Smooth muscle cell (in vitro differentiated cells): ENCODE data around the gene SRGN. TPM values are rescaled to one million over a fixed set of nuclear protein-coding genes. Genes with fewer than 3 reads are reported as not detected.

Experiments used
- DNase-seq: peaks from one replicate; lab custom pipeline; 2025; ENCODE audit not compliant: unreplicated experiment; lab: John Stamatoyannopoulos, UW
- H2AFZ ChIP-seq: fragments of 200-600 bp; sonication (generic); 2 replicates; pipeline ENCODE4 v1.6.0; 2016; ENCODE audit warnings: antibody characterized with exemption, low read depth, mild to moderate bottlenecking
- H3F3A ChIP-seq: fragments of 200-600 bp; sonication (generic); 2 replicates; pipeline ENCODE4 v1.6.0; 2017; ENCODE audit warnings: antibody characterized with exemption, low read depth
- H3K27ac ChIP-seq: fragments of 200-600 bp; sonication (generic); 2 replicates; pipeline ENCODE4 v1.5.1; 2016; ENCODE audit warnings: low read depth, mild to moderate bottlenecking
- H3K27me3 ChIP-seq: fragments of 200-600 bp; sonication (generic); 2 replicates; pipeline ENCODE4 v1.6.1; 2016; ENCODE audit warnings: low read depth, mild to moderate bottlenecking
- H3K36me3 ChIP-seq: fragments of 200-600 bp; sonication (generic); 2 replicates; pipeline ENCODE4 v1.5.1; 2016; ENCODE audit warnings: low read depth
- H3K4me1 ChIP-seq: fragments of 200-600 bp; sonication (generic); 2 replicates; pipeline ENCODE4 v1.5.1; 2016; ENCODE audit warnings: low read depth
- H3K4me2 ChIP-seq: fragments of 200-600 bp; sonication (generic); 2 replicates; pipeline ENCODE4 v1.6.0; 2016; ENCODE audit warnings: mild to moderate bottlenecking
- H3K4me3 ChIP-seq: fragments of 200-600 bp; sonication (generic); 2 replicates; pipeline ENCODE4 v1.5.1; 2016; ENCODE audit warnings: mild to moderate bottlenecking
- H3K79me2 ChIP-seq: fragments of 200-600 bp; sonication (generic); 2 replicates; pipeline ENCODE4 v1.6.0; 2016; ENCODE audit warnings: low read depth, mild to moderate bottlenecking
- H3K9ac ChIP-seq: fragments of 200-600 bp; sonication (generic); 2 replicates; pipeline ENCODE4 v1.6.0; 2016; ENCODE audit warnings: low read depth
- H3K9me3 ChIP-seq: fragments of 200-600 bp; sonication (generic); replicated peaks from 2 replicates; pipeline ENCODE4 v1.5.1; 2016; ENCODE audit warnings: low read depth
- H4K20me1 ChIP-seq: fragments of 200-600 bp; sonication (generic); 2 replicates; pipeline ENCODE4 v1.6.0; 2016; ENCODE audit warnings: low read depth
- WGBS: methylation state at CpG from one replicate; pipeline ENCODE4 v1.1.7; 2016; ENCODE audit warnings: low lambda C conversion rate; 5-methylcytosine and 5-hydroxymethylcytosine counted together
- polyA plus RNA-seq: library from polyadenylated mRNA; unstranded; fragments of >200 nt; fragmentation: Nextera tagmentation; extraction: Ambion mirVana; gene quantifications from 2 replicates; pipeline ENCODE4 v1.2.1, GENCODE V29; 2016
- total RNA-seq: library from RNA; depleted of rRNA; stranded (reverse); fragments of >200 nt; gene quantifications from 2 replicates; pipeline ENCODE4 v1.2.3, GENCODE V29; 2014
- TF ChIP-seq, protein P1 (sequence below): fragments of 200-600 bp; sonication (generic); IDR thresholded peaks from 2 replicates; pipeline ENCODE4 v1.5.1; 2017; ENCODE audit warnings: borderline replicate concordance, mild to moderate bottlenecking, antibody characterized with exemption; ENCODE audit not compliant: insufficient read depth, poor library complexity, severe bottlenecking

SRGN gene
- total and polyA plus RNA-seq, 2 experiments from 2014 or later, result not detected

DNA sequence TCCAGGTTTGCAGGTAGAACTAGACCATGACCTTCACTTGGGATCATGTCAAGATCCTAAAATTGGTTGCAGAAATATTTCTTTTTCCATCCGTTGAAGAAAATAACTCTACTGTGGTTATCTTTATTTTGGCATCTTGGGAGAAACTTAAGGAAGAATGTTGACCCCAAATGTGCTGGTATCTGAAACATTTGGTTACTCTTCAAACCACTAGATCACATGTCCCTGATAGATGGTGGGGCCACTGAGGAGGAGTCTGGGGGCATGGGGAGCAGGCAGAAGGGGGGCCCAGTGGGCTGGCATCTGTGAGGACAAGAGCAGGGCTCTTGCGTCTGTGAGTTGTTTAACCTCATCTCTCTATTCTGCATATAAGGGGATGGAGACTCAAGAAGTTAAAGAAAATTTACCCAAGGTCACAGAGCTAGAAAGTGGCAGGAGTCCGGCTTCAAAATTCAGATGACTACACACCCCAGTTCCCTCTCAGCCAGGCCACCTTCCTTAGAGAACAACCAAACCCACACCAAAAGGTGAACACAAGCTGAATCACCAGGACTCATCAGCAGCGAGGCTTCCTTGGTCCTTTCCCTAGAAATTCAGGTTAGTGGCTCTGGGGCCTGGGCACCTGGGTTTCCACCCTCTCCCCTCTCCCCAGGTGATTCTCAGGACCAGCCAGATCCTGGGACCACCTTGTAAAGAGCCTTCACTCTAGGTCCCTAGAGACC is 40.6 kb upstream of the SRGN start:
- 90% methylated on average over 4 of the region's 4 CpGs for WGBS
- Histone ChIP-seq H4K20me1 (no peaks in the 10 kb centered on the region), H3K4me3 (no peak overlapping the region), H3K27me3 (no peaks in the 10 kb centered on the region), H3K4me2 (no peak overlapping the region), H3K79me2 (no peaks in the 10 kb centered on the region), H3K9me3 (no peaks in the 10 kb centered on the region), H2AFZ (no peak overlapping the region), H3K9ac (no peak overlapping the region), H3K36me3 (no peaks in the 10 kb centered on the region), H3F3A (no peaks in the 10 kb centered on the region), H3K27ac (no peak overlapping the region), H3K4me1 (no peaks in the 10 kb centered on the region)
- DNase-seq, result no peak
- TF ChIP-seq, protein P1, sequence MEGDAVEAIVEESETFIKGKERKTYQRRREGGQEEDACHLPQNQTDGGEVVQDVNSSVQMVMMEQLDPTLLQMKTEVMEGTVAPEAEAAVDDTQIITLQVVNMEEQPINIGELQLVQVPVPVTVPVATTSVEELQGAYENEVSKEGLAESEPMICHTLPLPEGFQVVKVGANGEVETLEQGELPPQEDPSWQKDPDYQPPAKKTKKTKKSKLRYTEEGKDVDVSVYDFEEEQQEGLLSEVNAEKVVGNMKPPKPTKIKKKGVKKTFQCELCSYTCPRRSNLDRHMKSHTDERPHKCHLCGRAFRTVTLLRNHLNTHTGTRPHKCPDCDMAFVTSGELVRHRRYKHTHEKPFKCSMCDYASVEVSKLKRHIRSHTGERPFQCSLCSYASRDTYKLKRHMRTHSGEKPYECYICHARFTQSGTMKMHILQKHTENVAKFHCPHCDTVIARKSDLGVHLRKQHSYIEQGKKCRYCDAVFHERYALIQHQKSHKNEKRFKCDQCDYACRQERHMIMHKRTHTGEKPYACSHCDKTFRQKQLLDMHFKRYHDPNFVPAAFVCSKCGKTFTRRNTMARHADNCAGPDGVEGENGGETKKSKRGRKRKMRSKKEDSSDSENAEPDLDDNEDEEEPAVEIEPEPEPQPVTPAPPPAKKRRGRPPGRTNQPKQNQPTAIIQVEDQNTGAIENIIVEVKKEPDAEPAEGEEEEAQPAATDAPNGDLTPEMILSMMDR, result no peak

GRCh38 chr10:69048103-69048502 is 39.8 kb upstream of the SRGN start:
- Histone ChIP-seq H3F3A (no peaks in the 10 kb centered on the region), H3K79me2 (no peaks in the 10 kb centered on the region), H3K9ac (no peak overlapping the region), H3K4me3 (no peak overlapping the region), H3K4me1 (no peaks in the 10 kb centered on the region), H3K27ac (no peak overlapping the region), H3K36me3 (no peaks in the 10 kb centered on the region), H3K9me3 (no peaks in the 10 kb centered on the region), H2AFZ (no peak overlapping the region), H4K20me1 (no peaks in the 10 kb centered on the region), H3K4me2 (no peak overlapping the region), H3K27me3 (no peaks in the 10 kb centered on the region)
- no peak for DNase-seq
- 58% methylated on average over 8 of the region's 8 CpGs for WGBS
- TF ChIP-seq, protein P1, result no peak

DNA sequence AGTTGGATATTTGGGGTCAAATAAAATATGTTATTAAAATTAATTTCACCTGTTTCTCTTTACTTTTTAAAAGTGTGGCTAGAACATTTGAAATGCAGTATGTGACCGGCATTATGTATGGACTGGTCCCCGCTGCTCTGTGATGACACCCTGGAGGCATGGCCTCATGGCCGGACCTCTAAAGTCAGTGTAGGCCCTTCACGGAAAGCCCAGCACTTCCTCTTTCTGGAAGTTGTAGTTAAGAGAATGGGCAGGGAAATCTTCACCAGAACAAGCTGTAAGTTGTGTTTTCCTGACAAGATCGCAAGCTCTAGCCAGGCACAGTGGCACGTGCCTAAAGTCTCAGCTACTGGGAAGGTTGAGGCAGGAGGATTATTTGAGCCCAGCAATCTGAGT is 38.3 kb upstream of the SRGN start:
- TF ChIP-seq, protein P1, result no peak
- WGBS, result 93% methylated on average over 6 of the region's 6 CpGs

GRCh38 chr10:69051303-69051702 is 36.6 kb upstream of the SRGN start:
- H2AFZ ChIP-seq, result no peak overlapping the region
- no peak for DNase-seq

More for the DNA sequence above, 38.3 kb upstream of the SRGN start:
- Histone ChIP-seq H3K4me2 (no peak overlapping the region), H3K9ac (no peak overlapping the region), H3K27ac (no peak overlapping the region), H3K79me2 (no peaks in the 10 kb centered on the region), H3K36me3 (no peaks in the 10 kb centered on the region), H2AFZ (no peak overlapping the region), H3K9me3 (no peaks in the 10 kb centered on the region), H3F3A (no peaks in the 10 kb centered on the region), H3K4me1 (no peaks in the 10 kb centered on the region), H3K4me3 (no peak overlapping the region), H3K27me3 (no peaks in the 10 kb centered on the region), H4K20me1 (no peaks in the 10 kb centered on the region)
- DNase-seq, result no peak

More at GRCh38 chr10:69051303-69051702, 36.6 kb upstream of the SRGN start:
- no peaks in the 10 kb centered on the region for H3K36me3 ChIP-seq
- H3K4me1 ChIP-seq, result no peaks in the 10 kb centered on the region
- H3K27me3 ChIP-seq, result no peaks in the 10 kb centered on the region
- H3K27ac ChIP-seq, result no peak overlapping the region
- H3F3A ChIP-seq, result no peaks in the 10 kb centered on the region
- no peaks in the 10 kb centered on the region for H3K79me2 ChIP-seq
- H3K4me3 ChIP-seq, result no peak overlapping the region
- TF ChIP-seq, protein P1, result no peak
- no peaks in the 10 kb centered on the region for H4K20me1 ChIP-seq
- H3K9ac ChIP-seq, result no peak overlapping the region
- no peak overlapping the region for H3K4me2 ChIP-seq
- WGBS, result 93% methylated on average over 3 of the region's 3 CpGs
- no peaks in the 10 kb centered on the region for H3K9me3 ChIP-seq
